IMR-90 (cell line): ENCODE results near the gene DCUN1D1. TPM values are rescaled to one million over a fixed set of nuclear protein-coding genes. Genes with fewer than 3 reads are reported as not detected.

ENCODE experiments used
- ATAC-seq: fragments of 200-7000 bp; cut with Tn5 transposase; 2 replicates; pipeline ENCODE4 v1.9.1; 2020; ENCODE audit warnings: low read depth, mild to moderate bottlenecking, moderate library complexity
- BruUV-seq: library from RNA; stranded (reverse); fragments of 400-500 nt; replicated peaks from 2 replicates; lab custom pipeline; 2021; lab: Mats Ljungman, UMichigan
- CTCF ChIA-PET: fragments of 300-600 bp; formaldehyde crosslinking; extraction: SDS; loops from one replicate; lab custom pipeline; 2021; ENCODE audit warnings: antibody characterized with exemption; lab: Yijun Ruan, JAX
- POLR2A ChIA-PET: fragments of 300-600 bp; sonication (Branson Sonifier 250); formaldehyde crosslinking; loops from one replicate; lab custom pipeline; 2022; ENCODE audit warnings: antibody characterized with exemption; ENCODE audit not compliant: unreplicated experiment; lab: Charles Lee
- DNase-seq: peaks from one replicate; pipeline ENCODE4 v3.0.0; 2013
- H2AFZ ChIP-seq: replicated peaks from 2 replicates; pipeline ENCODE3; 2013; ENCODE audit warnings: low read length, mild to moderate bottlenecking; ENCODE audit not compliant: poor library complexity
- H2AK5ac ChIP-seq: 2 replicates; pipeline ENCODE4 v1.6.1; 2013; ENCODE audit warnings: low read depth, low read length, inconsistent platforms
- H2AK9ac ChIP-seq: replicated peaks from 2 replicates; pipeline ENCODE3; 2013; ENCODE audit warnings: mild to moderate bottlenecking, low read depth, low read length, moderate library complexity; ENCODE audit not compliant: poor library complexity
- H2BK120ac ChIP-seq: 2 replicates; pipeline ENCODE4 v1.6.1; 2013; ENCODE audit warnings: low read depth, low read length, inconsistent platforms
- H2BK15ac ChIP-seq: 3 replicates; pipeline ENCODE4 v1.6.1; 2013; ENCODE audit warnings: low read depth, low read length, inconsistent platforms
- H2BK20ac ChIP-seq: 2 replicates; pipeline ENCODE4 v1.6.1; 2013; ENCODE audit warnings: low read depth, mild to moderate bottlenecking, inconsistent platforms, low read length, moderate library complexity
- H2BK5ac ChIP-seq: 2 replicates; pipeline ENCODE4 v1.6.1; 2013; ENCODE audit warnings: mild to moderate bottlenecking, low read depth, low read length, inconsistent platforms; ENCODE audit not compliant: poor library complexity, severe bottlenecking
- H3K14ac ChIP-seq: replicated peaks from 2 replicates; pipeline ENCODE4 v1.6.1; 2013; ENCODE audit warnings: low read depth, low read length, inconsistent platforms
- H3K18ac ChIP-seq: 2 replicates; pipeline ENCODE4 v1.6.1; 2013; ENCODE audit warnings: low read depth, low read length, control low read depth
- H3K23ac ChIP-seq: 2 replicates; pipeline ENCODE4 v1.6.1; 2013; ENCODE audit warnings: low read depth, low read length, inconsistent platforms
- H3K27ac ChIP-seq: 2 replicates; pipeline ENCODE4 v1.5.1; 2013; ENCODE audit warnings: mild to moderate bottlenecking, control low read depth, low read length; ENCODE audit not compliant: insufficient read depth
- H3K27me3 ChIP-seq: 2 replicates; pipeline ENCODE4 v1.6.1; 2013; ENCODE audit warnings: low read length; ENCODE audit not compliant: control insufficient read depth, insufficient read depth
- H3K36me3 ChIP-seq: 2 replicates; pipeline ENCODE4 v1.6.1; 2013; ENCODE audit warnings: low read length, mixed read lengths; ENCODE audit not compliant: control insufficient read depth, insufficient read depth
- H3K4ac ChIP-seq: 2 replicates; pipeline ENCODE4 v1.6.1; 2013; ENCODE audit warnings: low read depth, low read length, inconsistent platforms
- H3K4me1 ChIP-seq: 2 replicates; pipeline ENCODE4 v1.6.1; 2013; ENCODE audit warnings: low read length, mixed read lengths; ENCODE audit not compliant: control insufficient read depth, insufficient read depth
- H3K4me2 ChIP-seq: 2 replicates; pipeline ENCODE4 v1.6.1; 2013; ENCODE audit warnings: low read depth, mild to moderate bottlenecking, control low read depth, low read length, moderate library complexity
- H3K4me3 ChIP-seq: 2 replicates; pipeline ENCODE4 v1.5.1; 2013; ENCODE audit warnings: low read depth, mild to moderate bottlenecking, control low read depth, low read length, moderate library complexity; ENCODE audit not compliant: insufficient read depth
- H3K56ac ChIP-seq: 2 replicates; pipeline ENCODE4 v1.6.1; 2013; ENCODE audit warnings: low read length, inconsistent platforms; ENCODE audit not compliant: insufficient read depth; ENCODE audit errors: extremely low read depth
- H3K79me1 ChIP-seq, 2 experiments: 2 replicates each; pipeline ENCODE4 v1.6.1; 2013; ENCODE audit warnings: low read length in 2 of 2, inconsistent platforms in 1 of 2, low read depth in 1 of 2
- H3K9ac ChIP-seq: 2 replicates; pipeline ENCODE4 v1.6.1; 2013; ENCODE audit warnings: low read depth, low read length, control low read depth
- H3K9me1 ChIP-seq: 2 replicates; pipeline ENCODE4 v1.6.1; 2013; ENCODE audit warnings: low read length, inconsistent platforms; ENCODE audit not compliant: insufficient read depth
- H3K9me3 ChIP-seq: 2 replicates; pipeline ENCODE4 v1.6.1; 2013; ENCODE audit warnings: low read length; ENCODE audit not compliant: control insufficient read depth, insufficient read depth
- H4K20me1 ChIP-seq: 2 replicates; pipeline ENCODE4 v1.6.1; 2013; ENCODE audit warnings: low read length, inconsistent platforms; ENCODE audit not compliant: insufficient read depth
- H4K5ac ChIP-seq: 2 replicates; pipeline ENCODE4 v1.6.1; 2013; ENCODE audit warnings: mild to moderate bottlenecking, low read depth, low read length, control low read depth
- H4K8ac ChIP-seq, 2 experiments: 2 replicates each; pipeline ENCODE4 v1.6.1; 2013; ENCODE audit warnings: low read depth in 2 of 2, low read length in 2 of 2, control low read depth in 1 of 2, inconsistent platforms in 1 of 2
- H4K91ac ChIP-seq: 2 replicates; pipeline ENCODE4 v1.6.1; 2013; ENCODE audit warnings: low read depth, low read length, inconsistent platforms; ENCODE audit not compliant: insufficient read depth
- BHLHE40 ChIP-seq: fragments of 150-350 bp; IDR thresholded peaks from 2 replicates; pipeline ENCODE4 v1.6.1; 2016; ENCODE audit warnings: mild to moderate bottlenecking, low read depth, low read length
- FOS ChIP-seq: fragments of 150-350 bp; IDR thresholded peaks from 2 replicates; pipeline ENCODE4 v1.6.1; 2016; ENCODE audit warnings: low read depth, low read length
- MAFK ChIP-seq: IDR thresholded peaks from 2 replicates; pipeline ENCODE4 v1.6.1; 2012; ENCODE audit warnings: low read depth, low read length, improper control_type of control experiment
- MAZ ChIP-seq: IDR thresholded peaks from 2 replicates; pipeline ENCODE4 v1.6.1; 2012; ENCODE audit warnings: low read depth, mild to moderate bottlenecking, low read length, improper control_type of control experiment, moderate library complexity, borderline replicate concordance
- NFE2L2 ChIP-seq: fragments of 150-350 bp; IDR thresholded peaks from 2 replicates; pipeline ENCODE4 v1.6.1; 2016; ENCODE audit warnings: low read depth, mild to moderate bottlenecking, low read length
- RCOR1 ChIP-seq: IDR thresholded peaks from 2 replicates; pipeline ENCODE4 v1.6.1; 2012; ENCODE audit warnings: mild to moderate bottlenecking, low read length, improper control_type of control experiment; ENCODE audit not compliant: insufficient replicate concordance
- WGBS, 2 experiments: methylation state at CpG; one replicate each; pipeline versions ENCODE4 v1.1.5 to v1.1.7; 2013; ENCODE audit warnings: missing lambda C conversion rate in 2 of 2; ENCODE audit not compliant: insufficient read length in 1 of 2; ENCODE audit errors: extremely low coverage in 2 of 2; 5-methylcytosine and 5-hydroxymethylcytosine counted together
- dilution Hi-C: fragments of 300-500 bp; cut with HindIII; formaldehyde crosslinking; loops from one replicate; pipeline ENCODE4 v1.14.3; 2018; ENCODE audit warnings: low sequenced_read_pairs; ENCODE audit not compliant: unreplicated experiment
- in situ Hi-C: fragments of 300-500 bp; cut with MboI; formaldehyde crosslinking; loops from 3 replicates; pipeline ENCODE4 v1.14.3; 2019; ENCODE audit warnings: low sequenced_read_pairs, inconsistent platforms, mixed read lengths
- intact Hi-C: fragments of 100-400 bp; cut with micrococcal nuclease; formaldehyde crosslinking; loops from 2 replicates; pipeline ENCODE4 v1.10.0; 2022
- polyA plus RNA-seq, 3 experiments: library from polyadenylated mRNA; depleted of rRNA; stranded (reverse); fragments of >200 nt; gene quantifications; 2 replicates each; pipeline ENCODE4 v1.2.3, GENCODE V29; 2012; ENCODE audit warnings: low replicate concordance in 1 of 3
- total RNA-seq: library from RNA; depleted of rRNA; stranded (reverse); fragments of >200 nt; gene quantifications from 2 replicates; pipeline ENCODE4 v1.2.3, GENCODE V29; 2012

DCUN1D1 gene
- total and polyA plus RNA-seq, 2 of the 4 experiments (the other 2 are of a cell fraction), result 12.5 to 17.7 TPM

- no peak overlapping the region for H2BK15ac ChIP-seq
- H3K9ac ChIP-seq, result no peak overlapping the region
- H2AK5ac ChIP-seq, result no peak overlapping the region
- no peak overlapping the region for H4K8ac ChIP-seq
- H3K4me2 ChIP-seq, result no peak overlapping the region
- no peaks in the 10 kb centered on the region for H3K9me1 ChIP-seq
- no peaks in the 10 kb centered on the region for H3K79me1 ChIP-seq
- no peak overlapping the region for H3K18ac ChIP-seq
- no peak overlapping the region for H3K23ac ChIP-seq
- no peak overlapping the region for H3K4me3 ChIP-seq
- no peak overlapping the region for H3K4ac ChIP-seq
- ChIA-PET POLR2A (no interaction called here), CTCF (no interaction called here)
- no peak overlapping the region for H4K5ac ChIP-seq
- H2BK20ac ChIP-seq, result no peak overlapping the region
- H2BK120ac ChIP-seq, result no peak overlapping the region
- TF ChIP-seq BHLHE40 (no peak), MAZ (no peak), NFE2L2 (no peak), MAFK (no peak), RCOR1 (no peak), FOS (no peak)
- H3K27ac ChIP-seq, result no peak overlapping the region
- no peak overlapping the region for H3K56ac ChIP-seq
- H2AK9ac ChIP-seq, result no peak overlapping the region
- H3K4me1 ChIP-seq, result no peaks in the 10 kb centered on the region
- H3K14ac ChIP-seq, result no peak overlapping the region
- in situ Hi-C loops (no loop called here), dilution Hi-C loops (no loop called here), intact Hi-C loops (no loop called here)
- BruUV-seq, result no TSS peak
- ATAC-seq (no peak), DNase-seq (no peak)
- no peaks in the 10 kb centered on the region for H3K9me3 ChIP-seq
- H2AFZ ChIP-seq, result no peak overlapping the region
- no peak overlapping the region for H2BK5ac ChIP-seq
- no peaks in the 10 kb centered on the region for H3K27me3 ChIP-seq
- no CpG with 5 or more reads among the region's 3 CpGs for WGBS, 2 experiments
- no peak overlapping the region for H4K91ac ChIP-seq
- no peaks in the 10 kb centered on the region for H4K20me1 ChIP-seq
- H3K36me3 ChIP-seq, result peaks cover 15% of the 10 kb centered on the region
Measured at GRCh38 chr3:183018421-183019192, 38.3 kb upstream of the DCUN1D1 start.
